Trophoblast cell (in vitro differentiated cells and primary cell): ENCODE measurements around the gene IHH.

Experiments
- DNase-seq, 2 donors: peaks; one replicate each; pipeline ENCODE4 v3.0.0-alpha.2; 2016
- H2AFZ ChIP-seq: 2 replicates; pipeline ENCODE4 v1.6.1; 2013; ENCODE audit warnings: low read length, moderate library complexity, mild to moderate bottlenecking; ENCODE audit not compliant: insufficient read depth, poor library complexity
- H2AK5ac ChIP-seq: 2 replicates; pipeline ENCODE4 v1.6.1; 2013; ENCODE audit warnings: mild to moderate bottlenecking, low read length
- H2BK120ac ChIP-seq: 2 replicates; pipeline ENCODE4 v1.6.1; 2013; ENCODE audit warnings: low read length, mild to moderate bottlenecking, moderate library complexity; ENCODE audit not compliant: insufficient read depth, poor library complexity
- H2BK12ac ChIP-seq: 2 replicates; pipeline ENCODE4 v1.6.1; 2013; ENCODE audit warnings: mild to moderate bottlenecking, low read length, moderate library complexity
- H2BK5ac ChIP-seq: 2 replicates; pipeline ENCODE4 v1.6.1; 2013; ENCODE audit warnings: low read length, low read depth, moderate library complexity, mild to moderate bottlenecking; ENCODE audit not compliant: poor library complexity
- H3K14ac ChIP-seq: 2 replicates; pipeline ENCODE4 v1.6.1; 2013; ENCODE audit warnings: mild to moderate bottlenecking, low read length
- H3K18ac ChIP-seq: 2 replicates; pipeline ENCODE4 v1.6.1; 2013; ENCODE audit warnings: mild to moderate bottlenecking, low read length
- H3K23ac ChIP-seq: 2 replicates; pipeline ENCODE4 v1.6.1; 2013; ENCODE audit warnings: low read length
- H3K27ac ChIP-seq: 2 replicates; pipeline ENCODE4 v1.5.1; 2013; ENCODE audit warnings: low read depth, mild to moderate bottlenecking, inconsistent platforms, low read length, moderate library complexity
- H3K27me3 ChIP-seq: 2 replicates; pipeline ENCODE4 v1.6.1; 2013; ENCODE audit warnings: inconsistent platforms, mild to moderate bottlenecking, low read length, moderate library complexity; ENCODE audit not compliant: insufficient read depth
- H3K36me3 ChIP-seq, 2 experiments: 1 replicate in 1 of 2; 2 replicates in 1 of 2; pipeline ENCODE4 v1.6.1; 2013; ENCODE audit warnings: low read length in 2 of 2, mild to moderate bottlenecking in 2 of 2, moderate library complexity in 1 of 2; ENCODE audit not compliant: insufficient read depth in 2 of 2, control insufficient read depth in 1 of 2
- H3K4ac ChIP-seq: 2 replicates; pipeline ENCODE4 v1.6.1; 2013; ENCODE audit warnings: low read depth, mild to moderate bottlenecking, low read length, moderate library complexity
- H3K4me1 ChIP-seq, 2 experiments: 1 replicate in 1 of 2; 2 replicates in 1 of 2; pipeline ENCODE4 v1.6.1; 2013; ENCODE audit warnings: low read length in 2 of 2, mild to moderate bottlenecking in 2 of 2, moderate library complexity in 1 of 2; ENCODE audit not compliant: insufficient read depth in 2 of 2, control insufficient read depth in 1 of 2
- H3K4me2 ChIP-seq: 2 replicates; pipeline ENCODE4 v1.6.1; 2013; ENCODE audit warnings: inconsistent platforms, mild to moderate bottlenecking, low read length, moderate library complexity
- H3K4me3 ChIP-seq: 2 replicates; pipeline ENCODE4 v1.5.1; 2013; ENCODE audit warnings: mild to moderate bottlenecking, low read depth, low read length, inconsistent platforms
- H3K79me1 ChIP-seq: one replicate; pipeline ENCODE4 v1.6.1; 2013; ENCODE audit warnings: low read length
- H3K79me2 ChIP-seq: 2 replicates; pipeline ENCODE4 v1.6.1; 2013; ENCODE audit warnings: low read length, mild to moderate bottlenecking; ENCODE audit not compliant: control insufficient read depth, insufficient read depth, poor library complexity
- H3K9ac ChIP-seq: 2 replicates; pipeline ENCODE4 v1.6.1; 2013; ENCODE audit warnings: mild to moderate bottlenecking, low read length
- H3K9me3 ChIP-seq: 2 replicates; pipeline ENCODE4 v1.6.1; 2013; ENCODE audit warnings: low read depth, mild to moderate bottlenecking, control low read depth, inconsistent platforms, low read length; ENCODE audit not compliant: insufficient read depth
- H4K12ac ChIP-seq: 2 replicates; pipeline ENCODE4 v1.6.1; 2013; ENCODE audit warnings: low read depth, mild to moderate bottlenecking, low read length, moderate library complexity
- H4K8ac ChIP-seq: 2 replicates; pipeline ENCODE4 v1.6.1; 2013; ENCODE audit warnings: low read depth, mild to moderate bottlenecking, low read length, moderate library complexity
- H4K91ac ChIP-seq: one replicate; pipeline ENCODE4 v1.6.1; 2013; ENCODE audit warnings: low read depth, mild to moderate bottlenecking, low read length, moderate library complexity
- WGBS: extraction: QIAGEN DNeasy Blood & Tissue Kit; methylation state at CpG from one replicate; pipeline ENCODE4 v1.1.7; 2013; ENCODE audit warnings: missing lambda C conversion rate; ENCODE audit not compliant: insufficient read length, insufficient coverage; ENCODE audit errors: extremely low coverage; 5-methylcytosine and 5-hydroxymethylcytosine counted together

Gene IHH

DNA sequence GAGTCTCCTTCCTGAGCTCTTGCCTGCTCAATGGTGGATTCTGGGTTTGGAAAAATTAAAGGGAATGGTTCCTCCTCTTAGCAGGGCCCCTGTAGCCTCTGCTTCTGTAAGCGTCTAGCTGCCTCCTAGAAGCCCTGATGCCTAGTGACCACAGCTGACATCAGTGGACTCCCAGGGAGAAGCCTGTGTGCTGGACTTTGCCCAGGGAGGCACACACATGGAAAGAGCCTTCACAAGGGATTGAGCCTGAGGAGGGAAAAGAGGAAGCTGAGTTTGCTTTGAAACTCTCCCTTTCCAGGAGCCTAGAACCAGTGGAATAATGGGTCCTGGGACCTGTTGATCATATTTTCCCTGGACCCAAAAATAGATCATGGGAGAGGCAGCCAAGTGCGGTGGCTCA lies 18.0 kb downstream of the IHH start:
- Histone ChIP-seq H4K8ac (no peak overlapping the region), H3K4me3 (no peak overlapping the region), H2BK120ac (no peak overlapping the region), H3K23ac (no peak overlapping the region), H3K14ac (no peak overlapping the region), H2AFZ (no peak overlapping the region), H3K36me3 (no peaks in the 10 kb centered on the region), H3K79me1 (no peaks in the 10 kb centered on the region), H3K27ac (no peak overlapping the region), H2BK12ac (no peak overlapping the region), H2BK5ac (no peak overlapping the region), H3K27me3 (peaks cover 9% of the 10 kb centered on the region), H4K91ac (no peak overlapping the region), H3K9ac (no peak overlapping the region), H3K4me2 (no peak overlapping the region), H3K18ac (no peak overlapping the region), H2AK5ac (no peak overlapping the region), H3K9me3 (no peaks in the 10 kb centered on the region), H4K12ac (no peak overlapping the region), H3K4me1 (peaks cover 0 to 2% of the 10 kb centered on the region in 2 experiments), H3K79me2 (no peaks in the 10 kb centered on the region), H3K4ac (no peak overlapping the region)
- no CpG with 5 or more reads among the region's 2 CpGs for WGBS
- DNase-seq = no peak

DNA sequence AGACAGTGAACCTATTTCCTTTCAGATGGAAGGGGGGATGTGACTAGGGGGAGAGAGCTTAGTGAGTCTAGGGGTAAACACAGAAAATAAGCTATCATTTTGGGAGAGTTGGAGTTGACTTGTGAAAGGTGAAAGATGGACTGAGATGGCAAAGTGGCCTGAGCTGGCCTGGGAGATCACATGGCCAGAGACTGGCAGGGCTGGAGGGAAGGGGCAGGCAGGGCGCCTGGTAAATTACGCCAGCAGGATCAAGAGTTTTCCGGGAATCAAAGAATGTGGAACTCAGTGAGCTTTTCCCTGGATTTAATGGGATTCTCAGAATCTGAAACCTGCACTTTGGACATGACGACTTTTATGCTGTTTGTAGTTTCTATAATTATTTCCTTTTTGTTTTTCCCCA lies 18.6 kb downstream of the IHH start:
- H3K79me2 ChIP-seq = no peaks in the 10 kb centered on the region
- no peak overlapping the region for H2BK120ac ChIP-seq
- H3K4me2 ChIP-seq = no peak overlapping the region
- no peaks in the 10 kb centered on the region for H3K79me1 ChIP-seq
- no peak overlapping the region for H3K18ac ChIP-seq
- peaks cover 0 to 2% of the 10 kb centered on the region in 2 experiments for H3K4me1 ChIP-seq
- H2AK5ac ChIP-seq = no peak overlapping the region
- H3K36me3 ChIP-seq = no peaks in the 10 kb centered on the region
- H2AFZ ChIP-seq = no peak overlapping the region
- H4K12ac ChIP-seq = no peak overlapping the region
- H3K4me3 ChIP-seq = no peak overlapping the region
- H3K4ac ChIP-seq = no peak overlapping the region
- H4K91ac ChIP-seq = no peak overlapping the region
- no peak overlapping the region for H2BK5ac ChIP-seq
- no peak overlapping the region for H3K14ac ChIP-seq
- no peak overlapping the region for H4K8ac ChIP-seq
- no peak overlapping the region for H3K23ac ChIP-seq
- H3K9ac ChIP-seq = no peak overlapping the region
- H3K27ac ChIP-seq = no peak overlapping the region
- H3K9me3 ChIP-seq = no peaks in the 10 kb centered on the region
- no CpG with 5 or more reads among the region's 4 CpGs for WGBS
- no peak overlapping the region for H2BK12ac ChIP-seq
- no peak for DNase-seq
- H3K27me3 ChIP-seq = peaks cover 9% of the 10 kb centered on the region

DNA sequence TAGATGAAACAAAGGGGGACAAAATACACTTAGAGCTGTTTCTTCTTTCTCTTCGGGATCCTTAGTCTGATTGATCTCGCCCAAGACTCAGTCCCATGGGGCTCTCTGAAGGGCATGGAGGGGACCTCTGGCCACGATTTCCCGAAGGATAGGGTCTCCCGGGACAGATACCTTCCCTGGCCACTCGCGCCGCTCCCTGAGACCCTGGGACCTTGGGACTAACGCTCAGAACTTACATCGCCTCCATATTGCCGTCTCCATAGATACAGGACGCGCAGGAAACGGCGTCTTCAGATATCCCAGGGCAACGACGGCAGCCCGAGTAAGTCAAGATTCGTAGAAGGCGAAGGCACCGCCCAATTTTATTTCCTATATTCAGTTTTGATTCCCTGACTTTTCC lies 19.5 kb downstream of the IHH start, which contains the start of gene CFAP65:
CFAP65 (minus strand) TSS at position 265 of the 400 bp plus-strand sequence. CDS start 2,468 bp downstream, outside the sequence.
- Histone ChIP-seq H4K8ac (no peak within 1 kb of the TSS), H2AK5ac (no peak within 1 kb of the TSS), H2BK120ac (no peak within 1 kb of the TSS), H3K9me3 (no peaks in the 10 kb centered on the region), H2BK12ac (no peak within 1 kb of the TSS), H3K79me1 (no peaks in the 10 kb centered on the region), H2AFZ (peak within 1 kb of the TSS; percentile 61), H3K27me3 (peaks cover 9% of the 10 kb centered on the region), H2BK5ac (no peak within 1 kb of the TSS), H4K91ac (no peak within 1 kb of the TSS), H3K18ac (no peak within 1 kb of the TSS), H3K27ac (no peak within 1 kb of the TSS), H3K23ac (no peak within 1 kb of the TSS), H3K14ac (no peak within 1 kb of the TSS), H3K4me1 (peaks cover 0 to 2% of the 10 kb centered on the region in 2 experiments), H4K12ac (no peak within 1 kb of the TSS), H3K4me2 (peak within 1 kb of the TSS; percentile 57), H3K4me3 (no peak within 1 kb of the TSS), H3K9ac (no peak within 1 kb of the TSS), H3K36me3 (no peaks in the 10 kb centered on the region), H3K79me2 (no peaks in the 10 kb centered on the region), H3K4ac (no peak within 1 kb of the TSS)
- DNase-seq = no peak
- WGBS = no CpG with 5 or more reads among the region's 21 CpGs

DNA sequence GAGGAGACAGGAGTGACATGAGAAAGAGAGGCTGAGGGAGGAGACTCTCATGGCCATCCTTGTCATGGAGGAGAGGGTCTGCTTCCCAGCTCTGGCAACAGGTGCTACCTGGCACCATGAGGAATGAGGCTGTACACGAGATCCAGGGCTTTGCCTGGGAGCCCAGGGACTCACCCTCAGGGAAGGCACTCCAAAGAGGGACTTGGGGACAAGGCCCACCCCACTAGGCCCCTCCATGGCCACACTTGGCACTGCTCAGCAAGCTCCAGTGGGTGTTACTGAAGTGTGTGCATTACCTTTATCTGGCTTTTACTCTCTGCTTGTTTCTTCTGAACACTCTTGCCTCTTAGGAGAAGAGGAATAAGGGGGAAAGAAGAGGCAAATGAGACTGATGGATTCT lies 22.1 kb downstream of the IHH start:
- Histone ChIP-seq H3K27me3 (peaks cover 9% of the 10 kb centered on the region), H3K27ac (no peak overlapping the region), H2AK5ac (no peak overlapping the region), H3K79me2 (no peaks in the 10 kb centered on the region), H3K9me3 (no peaks in the 10 kb centered on the region), H3K36me3 (no peaks in the 10 kb centered on the region), H4K8ac (no peak overlapping the region), H3K4ac (no peak overlapping the region), H3K4me3 (no peak overlapping the region), H3K4me2 (no peak overlapping the region), H2BK12ac (no peak overlapping the region), H2BK120ac (no peak overlapping the region), H2BK5ac (no peak overlapping the region), H3K4me1 (peaks cover 0 to 2% of the 10 kb centered on the region in 2 experiments), H3K9ac (no peak overlapping the region), H3K23ac (no peak overlapping the region), H3K14ac (no peak overlapping the region), H4K12ac (no peak overlapping the region), H4K91ac (no peak overlapping the region), H3K79me1 (no peaks in the 10 kb centered on the region), H2AFZ (no peak overlapping the region), H3K18ac (no peak overlapping the region)
- no CpG with 5 or more reads among the region's 1 CpG for WGBS
- DNase-seq = no peak
